Cardiac septum (tissue), 1 donor: ENCODE measurements around the gene DCK. TPM values are rescaled to one million over a fixed set of nuclear protein-coding genes. Genes with fewer than 3 reads are reported as not detected.

ENCODE experiments used
- DNase-seq: peaks from one replicate; pipeline ENCODE4 v3.0.0-alpha.2; 2020; ENCODE audit warnings: low spot score
- intact Hi-C: fragments of 100-400 bp; cut with DNase I; formaldehyde crosslinking; loops from one replicate; pipeline ENCODE4 v1.14.0; 2022
- long read RNA-seq: library from polyadenylated mRNA; unstranded; transcript quantifications from one replicate; pipeline ENCODE4 v2.0.0, GENCODE V29; 2021
- total RNA-seq: library from RNA; stranded (reverse); fragmentation: NEBNext Ultra II Directional; extraction: Animal tissue kit (Norgen Biotek cat#: 25700); gene quantifications from one replicate; pipeline ENCODE4 v1.2.1, GENCODE V29; 2021
- donor health status: DM: no; HTN: no; CAD: no.

DCK gene
- 7.1 TPM for total RNA-seq
- long read RNA-seq, transcript DCK-201 (7 exons, 2,716 nt): major isoform, 29 of 30 reads
- long read RNA-seq, partial matches to known transcripts: 0 of 30 reads
- long read RNA-seq, other reads (novel, unspliced or antisense): 0 of 30 reads

DNA sequence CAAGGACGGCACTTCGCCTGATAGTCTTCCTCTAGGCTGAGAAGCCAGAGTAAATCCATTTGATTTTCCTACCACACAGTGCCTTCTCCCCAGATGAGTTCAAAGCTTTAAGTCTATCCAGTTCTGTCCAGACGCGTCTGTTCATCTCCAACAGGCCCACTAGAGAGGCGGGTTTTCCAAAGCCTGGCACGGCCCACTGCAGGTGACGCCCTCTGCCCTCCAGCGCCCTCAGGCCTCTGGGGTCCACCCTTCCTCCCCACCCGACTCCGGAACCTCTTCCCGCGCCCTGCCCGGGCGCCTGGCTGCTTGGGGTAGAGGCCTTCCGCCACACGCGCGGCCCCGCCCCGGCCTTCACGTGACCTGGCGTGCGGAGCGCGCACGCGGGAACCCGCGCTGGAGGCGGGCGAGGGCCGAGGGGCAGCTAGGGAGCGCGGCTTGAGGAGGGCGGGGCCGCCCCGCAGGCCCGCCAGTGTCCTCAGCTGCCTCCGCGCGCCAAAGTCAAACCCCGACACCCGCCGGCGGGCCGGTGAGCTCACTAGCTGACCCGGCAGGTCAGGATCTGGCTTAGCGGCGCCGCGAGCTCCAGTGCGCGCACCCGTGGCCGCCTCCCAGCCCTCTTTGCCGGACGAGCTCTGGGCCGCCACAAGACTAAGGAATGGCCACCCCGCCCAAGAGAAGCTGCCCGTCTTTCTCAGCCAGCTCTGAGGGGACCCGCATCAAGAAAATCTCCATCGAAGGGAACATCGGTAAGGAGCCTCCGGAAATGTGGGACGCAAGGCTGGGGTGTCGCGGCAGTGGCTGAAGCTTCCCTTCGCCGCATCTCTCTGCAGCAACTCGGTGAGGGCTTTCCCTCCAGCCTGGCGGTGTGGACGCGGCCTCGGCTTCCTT, at the start of gene DCK:
Gene DCK (plus strand): TSS at position 469 of the 888 bp plus-strand sequence. CDS start 187 bp downstream, at position 656.
- intact Hi-C loops: loop anchor here (2.0 to 5.0 kb wide), 3 partner anchors 91 to 305 kb away; partner anchors contain the start of genes MOB1B and UTP3
- DNase-seq: peak; percentile 95

DNA sequence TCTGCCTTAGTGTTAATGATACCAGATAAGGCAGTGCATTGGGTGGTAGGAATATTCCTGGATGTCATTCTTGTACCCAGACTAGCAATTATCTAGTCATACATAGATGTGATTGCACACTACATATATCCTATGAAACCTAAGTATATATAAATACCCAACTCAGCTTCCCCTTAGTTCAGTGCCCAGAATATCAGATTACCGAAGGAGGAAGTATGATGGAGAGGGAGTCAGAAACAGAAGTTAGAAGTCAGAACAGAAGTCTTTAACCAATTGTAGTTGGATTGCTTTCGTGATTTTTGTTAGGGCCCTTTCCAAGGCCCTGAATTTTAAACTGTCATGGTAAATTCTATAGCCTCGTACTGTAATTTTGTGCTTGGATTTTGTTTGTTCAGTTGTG, 48.4 kb upstream of the DCK start:
- intact Hi-C loops: no loop called here

DNA sequence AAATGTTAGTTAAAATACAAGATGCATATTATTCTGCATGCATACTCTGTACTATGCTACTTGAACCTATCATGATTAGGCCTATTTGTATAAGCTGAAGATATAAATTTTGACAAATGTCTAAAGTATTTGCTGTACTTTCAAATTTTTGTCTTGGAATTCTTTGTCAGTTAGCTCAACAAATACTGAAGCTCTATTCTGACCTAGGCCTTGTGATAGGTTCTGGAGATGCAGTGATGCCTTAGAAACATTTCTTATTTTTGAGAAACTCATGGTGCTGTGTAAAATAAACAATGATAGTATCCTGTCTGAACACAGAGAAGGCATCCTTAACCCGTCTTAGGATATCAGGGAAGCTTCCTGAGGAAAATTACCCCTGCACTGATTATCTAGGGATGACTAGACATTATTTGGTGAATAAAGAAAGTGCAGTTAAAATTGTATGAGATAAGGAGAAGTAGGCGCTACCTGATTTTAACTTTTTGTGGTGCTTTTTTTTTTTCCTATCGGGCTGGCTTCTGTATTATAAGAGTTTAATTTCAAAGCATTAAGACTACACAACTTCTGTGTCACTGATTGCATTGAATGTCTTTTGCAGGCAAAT, 47.9 kb upstream of the DCK start:
- DNase-seq: no peak
- intact Hi-C loops: no loop called here

More for the DNA sequence above, 48.4 kb upstream of the DCK start:
- no peak for DNase-seq

DNA sequence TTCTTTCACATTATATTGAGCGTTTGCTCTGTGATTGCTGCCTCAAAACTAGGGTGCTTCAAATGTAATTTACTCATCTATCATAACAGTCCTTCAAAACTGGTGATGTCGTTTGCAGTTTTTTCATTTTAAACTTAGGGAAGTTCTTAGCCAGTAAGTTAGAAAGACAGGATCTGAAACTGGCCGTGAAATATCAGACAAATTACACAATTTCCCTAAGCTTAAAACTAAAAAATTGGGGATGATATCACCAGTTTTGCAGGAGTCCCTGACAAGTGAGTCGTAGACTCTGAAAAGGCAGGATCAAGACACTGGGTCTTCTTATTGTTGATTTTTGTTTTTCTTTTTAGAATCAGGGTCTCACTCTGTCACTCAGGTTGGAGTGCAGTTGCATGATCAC, 46.5 kb upstream of the DCK start:
- intact Hi-C loops: no loop called here
- no peak for DNase-seq

DNA sequence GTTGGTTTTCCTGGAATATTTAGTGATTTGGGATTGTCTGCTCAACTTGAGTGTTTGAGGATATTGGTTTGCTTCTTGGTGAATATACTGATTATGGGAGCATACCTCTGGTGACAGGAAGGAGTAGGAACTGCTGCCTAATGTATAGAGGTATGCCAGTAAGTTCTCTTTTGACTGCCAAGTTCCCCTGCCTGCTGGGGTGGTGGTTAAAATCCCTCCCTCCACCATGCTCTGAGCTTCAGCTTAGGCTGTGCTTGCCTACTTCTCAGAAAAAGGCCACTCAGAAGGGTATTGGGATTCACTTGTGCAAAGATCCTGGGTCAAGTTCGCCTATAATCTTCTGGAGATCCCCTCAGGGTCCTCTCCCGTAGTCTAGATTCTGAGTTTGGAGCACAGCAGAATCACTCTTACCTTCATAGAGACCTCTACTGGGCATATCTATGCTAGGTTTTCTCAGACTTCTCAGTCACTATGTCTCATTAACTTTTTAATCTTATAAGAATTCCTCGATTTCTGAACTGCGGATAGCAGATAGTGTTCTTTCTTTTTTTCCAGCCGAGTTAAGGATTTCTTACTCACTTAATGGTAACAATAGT, 44.7 kb upstream of the DCK start:
- intact Hi-C loops: no loop called here

GRCh38 chr4:70954032-70954431, 39.4 kb upstream of the DCK start:
- DNase-seq: no peak
- intact Hi-C loops: no loop called here

More for the DNA sequence above, 44.7 kb upstream of the DCK start:
- no peak for DNase-seq

GRCh38 chr4:70956549-70957210, 36.8 kb upstream of the DCK start:
- DNase-seq: no peak
- intact Hi-C loops: no loop called here

GRCh38 chr4:70958681-70959080, 34.8 kb upstream of the DCK start:
- no peak for DNase-seq
- intact Hi-C loops: no loop called here

- no peak for DNase-seq
- intact Hi-C loops: no loop called here
These were observed 24.4 kb upstream of the DCK start for GRCh38 chr4:70969076-70969475.

- no peak for DNase-seq
- intact Hi-C loops: no loop called here
These were observed 17.2 kb upstream of the DCK start for GRCh38 chr4:70976252-70976651.

GRCh38 chr4:70979445-70980008, 13.9 kb upstream of the DCK start:
- intact Hi-C loops: no loop called here
- DNase-seq: no peak

DNA sequence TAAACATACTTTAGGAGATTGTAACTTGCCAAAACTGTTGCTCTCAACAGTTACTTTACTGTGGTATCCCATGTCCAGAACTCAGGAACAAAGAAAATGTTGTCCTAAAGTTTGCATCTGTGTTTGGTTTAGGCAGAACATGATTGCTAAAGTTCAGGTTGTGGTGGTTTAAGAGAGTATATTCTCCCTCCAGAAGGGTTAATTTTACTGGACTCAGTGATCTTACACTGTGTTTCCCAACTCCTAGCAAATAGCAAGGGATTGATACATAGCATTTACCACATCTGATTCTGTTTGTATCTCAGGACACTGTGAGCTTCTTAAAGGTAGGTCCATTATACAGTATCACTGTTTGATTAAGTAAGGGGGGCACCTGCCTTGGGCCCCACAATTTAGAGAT, 13.3 kb upstream of the DCK start:
- no peak for DNase-seq
- intact Hi-C loops: no loop called here

DNA sequence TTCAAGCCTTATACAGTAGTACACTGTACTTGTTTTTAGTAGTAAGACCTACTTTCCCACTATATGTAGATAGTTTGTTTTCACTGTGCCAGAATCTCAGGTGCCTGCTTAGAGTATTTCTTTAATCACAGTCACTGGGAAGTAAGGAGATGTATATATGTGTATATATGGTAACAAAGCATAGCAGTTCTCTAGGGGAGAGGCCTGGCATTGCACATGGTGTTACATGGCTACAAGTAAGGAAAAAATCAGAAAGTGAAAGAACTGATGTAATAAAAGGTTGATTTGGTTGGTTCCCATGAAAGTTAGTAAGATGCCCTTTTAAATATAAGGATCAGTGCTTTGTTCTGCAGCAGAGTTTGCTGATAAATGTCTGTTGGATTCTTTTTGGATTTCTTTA, 9.3 kb upstream of the DCK start:
- no peak for DNase-seq
- intact Hi-C loops: no loop called here

DNA sequence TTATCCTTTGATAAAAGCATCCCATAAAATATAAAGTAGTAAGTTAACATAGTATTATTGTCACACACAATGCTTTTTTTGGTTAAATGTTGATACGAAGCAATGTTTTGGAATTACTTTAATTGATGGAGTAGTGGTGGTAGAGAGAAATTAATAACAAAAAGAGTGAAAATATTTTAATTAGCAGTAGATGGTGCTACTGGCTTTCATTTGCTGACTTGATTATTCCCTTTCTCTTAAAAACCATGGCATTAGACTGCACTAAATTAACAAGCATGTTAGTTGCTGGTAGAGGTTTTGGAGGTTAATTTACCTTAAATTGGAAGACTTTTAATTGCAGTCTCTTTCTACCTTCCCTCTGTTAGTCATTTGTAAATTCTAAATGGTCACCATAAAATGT, 8.9 kb upstream of the DCK start:
- DNase-seq: no peak
- intact Hi-C loops: no loop called here

DNA sequence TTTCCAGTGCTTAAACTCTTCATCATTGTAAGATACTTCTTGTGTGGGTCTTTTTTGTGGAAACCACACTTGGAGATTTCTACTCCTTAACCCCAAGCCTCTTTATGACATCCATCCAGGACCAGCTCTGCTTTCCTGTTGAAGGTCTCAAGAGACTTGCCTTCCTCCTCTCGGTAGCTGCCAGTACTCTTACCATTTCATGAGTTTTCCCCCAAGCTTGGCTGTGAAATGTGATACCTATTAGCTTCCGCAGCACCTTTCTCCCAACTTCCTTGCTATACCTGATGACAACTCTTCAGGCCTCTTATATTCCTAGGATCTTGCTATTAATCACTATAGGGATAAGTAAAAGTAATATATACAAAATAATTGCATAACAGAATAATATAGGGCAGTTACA, 1.9 kb upstream of the DCK start:
- DNase-seq: no peak
- intact Hi-C loops: loop anchor here (5.0 kb wide), 2 partner anchors 89 to 149 kb away; partner anchors contain the start of gene MOB1B

DNA sequence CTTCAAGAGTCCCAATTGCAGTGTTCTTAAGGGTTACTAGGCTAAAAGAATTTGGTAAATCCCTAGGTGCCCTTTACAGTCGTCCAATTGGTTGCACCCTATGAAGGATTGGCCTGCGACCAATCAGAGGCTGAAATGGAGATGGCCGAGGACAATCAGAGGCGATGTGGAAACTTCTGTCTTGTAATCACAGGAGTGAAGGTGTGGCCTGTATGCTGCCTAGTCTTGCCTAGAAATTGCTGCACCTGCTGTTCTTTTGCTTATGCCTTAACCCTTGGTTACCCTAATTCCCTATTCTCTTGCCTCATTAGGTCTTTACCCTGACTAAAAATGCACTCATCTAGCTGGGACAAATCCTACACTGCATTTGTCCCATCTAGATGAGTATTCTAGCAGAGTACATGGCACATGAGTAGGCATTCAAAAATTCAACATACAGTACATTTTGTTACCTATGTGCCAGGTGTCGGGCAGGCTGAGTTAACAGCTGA, 1.0 kb upstream of the DCK start:
- intact Hi-C loops: loop anchor here (2.0 to 5.0 kb wide), 3 partner anchors 90 to 304 kb away; partner anchors contain the start of genes MOB1B and UTP3
- no peak for DNase-seq

DNA sequence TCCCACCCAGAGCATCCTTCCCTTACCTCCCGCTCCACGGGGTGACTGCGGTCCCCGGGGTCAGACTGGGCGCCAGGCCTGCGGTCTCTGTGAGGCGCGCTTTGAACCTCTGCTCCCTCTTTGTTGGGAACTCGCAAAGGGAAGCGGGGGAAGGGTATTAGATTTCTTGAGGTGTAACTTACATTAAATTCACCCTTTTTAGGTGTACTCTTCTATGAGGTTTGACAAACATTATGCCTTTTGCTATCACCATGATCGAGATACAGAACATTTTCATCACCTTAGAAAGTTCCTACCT, 569 bp downstream of the DCK start:
- DNase-seq: no peak
- intact Hi-C loops: loop anchor here (5.0 kb wide), 2 partner anchors 92 to 152 kb away; partner anchors contain the start of gene MOB1B

DNA sequence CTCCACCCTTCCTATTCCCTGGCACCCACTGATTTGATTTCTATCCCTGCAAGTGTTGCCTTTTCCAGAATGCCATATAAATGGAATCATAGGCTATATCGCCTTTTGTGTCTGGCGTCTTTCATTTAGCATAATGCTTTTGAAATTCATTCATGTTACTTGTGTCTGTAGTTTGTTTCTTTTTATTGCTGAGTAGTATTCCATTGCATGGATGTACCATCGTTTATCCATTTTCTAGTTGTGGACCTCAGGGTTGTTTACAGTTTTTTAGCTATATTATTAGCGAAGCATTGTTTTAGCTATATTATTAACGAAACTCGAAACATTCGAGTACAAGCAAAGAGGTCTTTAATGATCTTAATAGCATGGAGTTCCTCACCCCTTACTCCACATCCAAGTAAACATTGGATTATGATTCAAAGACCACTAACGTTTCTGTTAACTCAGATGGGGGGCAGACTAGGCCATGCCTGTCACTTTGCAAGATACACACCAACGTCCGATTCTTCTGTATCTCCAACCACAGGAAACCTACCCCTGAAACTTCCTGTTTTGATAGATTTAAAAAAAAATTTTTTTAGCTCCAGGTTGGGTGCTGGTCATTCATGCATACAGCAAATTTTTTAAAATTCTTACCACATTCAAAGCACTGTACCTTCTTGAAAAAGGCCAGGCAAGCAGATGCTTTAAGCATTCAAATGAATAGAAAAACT, 1.1 kb downstream of the DCK start:
- intact Hi-C loops: loop anchor here (5.0 kb wide), 2 partner anchors 92 to 152 kb away; partner anchors contain the start of gene MOB1B
- no peak for DNase-seq

DNA sequence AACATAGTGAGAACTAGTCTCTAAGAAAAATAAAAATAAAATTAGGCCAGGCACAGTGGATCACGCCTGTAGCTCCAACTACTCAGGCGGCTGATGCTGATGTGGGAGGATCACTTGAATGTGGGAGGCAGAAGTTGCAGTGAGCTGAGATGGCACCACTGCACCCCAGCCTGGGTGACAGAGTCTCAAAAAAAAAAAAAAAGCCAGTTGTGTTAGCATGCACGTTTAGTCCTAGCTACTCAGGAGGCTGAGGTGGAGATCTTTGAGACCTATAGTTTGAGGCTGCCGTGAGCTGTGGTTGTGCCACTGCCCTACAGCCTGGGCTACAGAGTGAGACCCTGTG, 2.5 kb downstream of the DCK start:
- intact Hi-C loops: no loop called here
- no peak for DNase-seq
